ENCODE results near the gene SLC29A2. TPM values are rescaled to one million over a fixed set of nuclear protein-coding genes. Genes with fewer than 3 reads are reported as not detected.

Gene SLC29A2
- total RNA-seq, 1 donor: 0.36 TPM

GRCh38 chr11:66340596-66341501, 30.7 kb downstream of the SLC29A2 start:
- DNase-seq (ENCODE audit: low read depth): no peak
- no peak for TF ChIP-seq CTCF (IDR thresholded peaks at IDR 0.05; ENCODE audit: insufficient read depth, low read length)
- no peak overlapping the region for H3K4me3 ChIP-seq (ENCODE audit: low read depth, low read length)

GRCh38 chr11:66339686-66340483, 31.7 kb downstream of the SLC29A2 start:
- TF ChIP-seq CTCF (IDR thresholded peaks at IDR 0.05; ENCODE audit: insufficient read depth, low read length): no peak
- no peak overlapping the region for H3K4me3 ChIP-seq (ENCODE audit: low read depth, low read length)
- no peak for DNase-seq (ENCODE audit: low read depth)

GRCh38 chr11:66339162-66339675, 32.3 kb downstream of the SLC29A2 start:
- no peak overlapping the region for H3K4me3 ChIP-seq (ENCODE audit: low read depth, low read length)
- TF ChIP-seq CTCF (IDR thresholded peaks at IDR 0.05; ENCODE audit: insufficient read depth, low read length): no peak
- DNase-seq (ENCODE audit: low read depth): no peak

GRCh38 chr11:66338276-66339161, 33.0 kb downstream of the SLC29A2 start:
- no peak for DNase-seq (ENCODE audit: low read depth)
- no peak overlapping the region for H3K4me3 ChIP-seq (ENCODE audit: low read depth, low read length)
- no peak for TF ChIP-seq CTCF (IDR thresholded peaks at IDR 0.05; ENCODE audit: insufficient read depth, low read length)

- H3K4me3 ChIP-seq (ENCODE audit: low read depth, low read length): no peak overlapping the region
- no peak for DNase-seq (ENCODE audit: low read depth)
- TF ChIP-seq CTCF (IDR thresholded peaks at IDR 0.05; ENCODE audit: insufficient read depth, low read length): no peak
These were observed 34.3 kb downstream of the SLC29A2 start for GRCh38 chr11:66337103-66337899.
